ENCODE measurements around the gene SH3BP2. TPM values are rescaled to one million over a fixed set of nuclear protein-coding genes. Genes with fewer than 3 reads are reported as not detected.

The SH3BP2 gene
- total and polyA plus RNA-seq, 9 donors: 5.3 to 46.9 (median 22.7) TPM

DNA sequence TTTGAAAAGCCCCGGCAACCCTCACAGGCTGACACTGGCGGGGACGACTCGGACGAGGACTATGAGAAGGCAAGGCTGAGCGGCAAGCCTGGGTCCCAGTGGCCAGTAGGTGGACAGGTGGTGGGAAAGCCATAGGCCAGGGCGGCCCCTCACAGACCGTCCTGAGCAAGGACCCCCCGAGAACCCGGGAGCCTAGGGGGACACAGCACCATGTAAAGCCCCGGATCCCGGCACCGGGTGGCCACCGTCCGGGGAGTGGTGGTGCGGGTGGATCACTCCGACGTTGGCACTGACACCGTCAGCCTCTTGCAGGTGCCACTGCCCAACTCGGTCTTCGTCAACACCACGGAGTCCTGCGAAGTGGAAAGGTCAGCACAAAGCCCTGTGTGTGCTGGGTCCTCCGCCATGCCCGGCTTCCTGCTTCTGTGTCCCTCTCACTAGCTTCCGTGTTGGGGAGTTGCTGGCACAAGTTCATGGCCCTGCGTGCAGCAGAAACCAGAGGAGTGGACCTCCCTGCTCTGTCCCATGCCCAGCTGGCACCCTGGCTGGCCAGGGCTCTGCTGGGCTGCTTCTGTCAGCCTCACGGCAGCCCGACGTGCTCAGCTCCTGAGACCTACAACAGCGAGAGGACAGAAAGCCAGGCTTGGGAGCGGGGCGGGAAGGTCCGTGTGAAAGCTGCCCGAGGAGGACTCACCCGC is 38.9 kb downstream of the SH3BP2 start:
- peak in 4 of 5 donors; percentile 11 to 31 (median 18) for DNase-seq
- intact Hi-C loops (cut with DNase I): no loop called here

DNA sequence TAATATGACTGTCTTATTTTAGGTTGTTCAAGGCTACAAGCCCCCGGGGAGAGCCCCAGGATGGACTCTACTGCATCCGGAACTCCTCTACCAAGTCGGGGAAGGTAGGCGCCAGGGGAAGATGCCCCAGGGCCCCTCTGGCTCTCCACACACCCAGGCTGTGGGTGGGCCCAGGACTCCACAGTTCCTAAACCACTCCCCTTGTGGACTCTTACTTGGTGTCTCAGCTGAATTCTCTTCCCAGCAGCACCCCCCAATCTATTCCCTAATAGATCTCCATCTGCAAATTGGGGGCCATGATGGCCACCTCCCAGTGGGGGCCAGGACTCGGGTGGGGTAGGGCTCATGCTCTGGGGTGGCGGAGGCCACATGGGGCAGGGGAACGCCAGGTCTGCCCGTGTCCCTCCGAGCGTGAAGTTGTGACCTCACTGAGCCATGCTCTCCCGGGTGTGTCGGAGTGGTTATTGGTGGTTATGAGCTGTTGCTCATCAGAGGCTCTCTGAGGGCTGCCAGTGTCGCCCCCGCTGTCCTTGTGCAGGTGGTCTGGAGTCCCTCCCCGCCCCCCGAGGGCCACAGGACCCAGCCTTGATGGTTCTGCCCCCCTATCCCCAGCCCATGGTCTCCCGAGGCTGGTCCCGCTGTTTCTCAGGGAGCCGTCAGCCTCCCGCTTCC is 39.6 kb downstream of the SH3BP2 start:
- Histone ChIP-seq H3K27me3 (no peaks in the 10 kb centered on the region), H3K27ac (no peak overlapping the region), H3K36me3 (no peaks in the 10 kb centered on the region), H3K4me3 (no peak overlapping the region), H3K4me1 (ENCODE audit: insufficient read depth) (peaks cover 5% of the 10 kb centered on the region), H3K9me3 (no peaks in the 10 kb centered on the region)
- TF ChIP-seq POLR2A (IDR thresholded peaks at IDR 0.05) (no peak), EP300 (IDR thresholded peaks at IDR 0.05) (no peak)
- TF ChIP-seq, protein P1, sequence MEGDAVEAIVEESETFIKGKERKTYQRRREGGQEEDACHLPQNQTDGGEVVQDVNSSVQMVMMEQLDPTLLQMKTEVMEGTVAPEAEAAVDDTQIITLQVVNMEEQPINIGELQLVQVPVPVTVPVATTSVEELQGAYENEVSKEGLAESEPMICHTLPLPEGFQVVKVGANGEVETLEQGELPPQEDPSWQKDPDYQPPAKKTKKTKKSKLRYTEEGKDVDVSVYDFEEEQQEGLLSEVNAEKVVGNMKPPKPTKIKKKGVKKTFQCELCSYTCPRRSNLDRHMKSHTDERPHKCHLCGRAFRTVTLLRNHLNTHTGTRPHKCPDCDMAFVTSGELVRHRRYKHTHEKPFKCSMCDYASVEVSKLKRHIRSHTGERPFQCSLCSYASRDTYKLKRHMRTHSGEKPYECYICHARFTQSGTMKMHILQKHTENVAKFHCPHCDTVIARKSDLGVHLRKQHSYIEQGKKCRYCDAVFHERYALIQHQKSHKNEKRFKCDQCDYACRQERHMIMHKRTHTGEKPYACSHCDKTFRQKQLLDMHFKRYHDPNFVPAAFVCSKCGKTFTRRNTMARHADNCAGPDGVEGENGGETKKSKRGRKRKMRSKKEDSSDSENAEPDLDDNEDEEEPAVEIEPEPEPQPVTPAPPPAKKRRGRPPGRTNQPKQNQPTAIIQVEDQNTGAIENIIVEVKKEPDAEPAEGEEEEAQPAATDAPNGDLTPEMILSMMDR (IDR thresholded peaks at IDR 0.05): no peak
- WGBS, 3 donors: 87 to 91% (median 90%) methylated on average over 20 of the region's 20 CpGs
- DNase-seq: peak in 4 of 5 donors; percentile 6 to 31 (median 14)
- intact Hi-C loops (cut with DNase I): no loop called here

More for the DNA sequence above, 38.9 kb downstream of the SH3BP2 start:
- 83 to 89% (median 86%) methylated on average over 34 to 36 of the region's 36 CpGs for WGBS, 3 donors
- H3K4me1 ChIP-seq (ENCODE audit: insufficient read depth): no peaks in the 10 kb centered on the region
- no peaks in the 10 kb centered on the region for H3K27me3 ChIP-seq
- no peak overlapping the region for H3K4me3 ChIP-seq
- no peak overlapping the region for H3K27ac ChIP-seq
- no peaks in the 10 kb centered on the region for H3K9me3 ChIP-seq
- H3K36me3 ChIP-seq: no peaks in the 10 kb centered on the region
- TF ChIP-seq POLR2A (IDR thresholded peaks at IDR 0.05): no peak
- no peak for TF ChIP-seq EP300 (IDR thresholded peaks at IDR 0.05)
- TF ChIP-seq, protein P1 (IDR thresholded peaks at IDR 0.05): no peak

DNA sequence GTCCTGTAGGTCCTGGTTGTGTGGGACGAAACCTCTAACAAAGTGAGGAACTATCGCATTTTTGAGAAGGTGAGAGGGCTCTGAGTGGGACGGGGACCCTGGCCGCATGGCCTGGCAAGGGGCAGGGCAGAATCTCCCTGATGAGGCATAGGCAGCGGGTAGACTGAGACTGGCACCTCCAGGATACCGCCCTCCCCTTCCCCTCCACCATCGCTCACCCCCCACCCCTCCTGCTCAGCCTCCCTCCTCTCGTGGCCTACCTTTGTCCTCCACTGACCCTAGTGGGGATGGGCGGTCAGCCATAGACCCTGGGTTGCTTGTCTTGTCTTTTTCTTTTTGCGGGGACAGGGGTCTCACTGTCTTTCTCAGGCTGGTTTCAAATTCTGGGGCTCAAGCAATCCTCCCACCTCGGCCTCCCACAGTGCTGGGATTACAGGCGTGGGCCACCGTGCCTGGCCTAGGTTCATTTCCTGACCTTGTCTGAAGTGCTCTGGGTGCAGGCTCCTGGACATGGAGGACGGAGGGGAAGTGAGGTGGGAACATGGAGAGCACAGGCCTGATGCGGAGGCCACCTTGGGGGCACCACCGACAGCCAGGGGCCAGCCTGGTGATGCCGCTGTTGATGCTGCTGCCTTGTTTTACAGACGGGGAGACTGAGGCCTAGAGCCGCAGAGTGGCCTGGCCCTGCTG is 40.2 kb downstream of the SH3BP2 start:
- H3K27ac ChIP-seq: no peak overlapping the region
- intact Hi-C loops (cut with DNase I): no loop called here
- TF ChIP-seq POLR2A (IDR thresholded peaks at IDR 0.05): no peak
- TF ChIP-seq EP300 (IDR thresholded peaks at IDR 0.05): no peak
- no peaks in the 10 kb centered on the region for H3K36me3 ChIP-seq
- H3K4me1 ChIP-seq (ENCODE audit: insufficient read depth): peaks cover 10% of the 10 kb centered on the region
- no peaks in the 10 kb centered on the region for H3K27me3 ChIP-seq
- DNase-seq: peak in 1 of 5 donors; percentile 16
- H3K9me3 ChIP-seq: no peaks in the 10 kb centered on the region
- H3K4me3 ChIP-seq: no peak overlapping the region
- 90 to 92% (median 91%) methylated on average over 19 of the region's 19 CpGs for WGBS, 3 donors

DNA sequence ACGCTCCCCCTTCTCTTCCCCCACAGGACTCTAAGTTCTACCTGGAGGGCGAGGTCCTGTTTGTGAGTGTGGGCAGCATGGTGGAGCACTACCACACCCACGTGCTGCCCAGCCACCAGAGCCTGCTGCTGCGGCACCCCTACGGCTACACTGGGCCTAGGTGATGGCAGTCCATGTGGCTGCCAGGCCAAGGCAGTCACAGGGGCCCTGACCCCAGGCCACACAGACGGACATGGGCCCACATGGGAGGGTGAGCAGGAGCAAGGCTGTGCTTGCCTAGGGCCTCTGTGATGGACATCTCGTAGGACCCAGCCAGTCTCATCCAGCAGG is 40.8 kb downstream of the SH3BP2 start:
- no peaks in the 10 kb centered on the region for H3K27me3 ChIP-seq
- peak in 3 of 5 donors; percentile 7 to 16 (median 11) for DNase-seq
- no peaks in the 10 kb centered on the region for H3K36me3 ChIP-seq
- TF ChIP-seq, protein P1 (IDR thresholded peaks at IDR 0.05): no peak
- TF ChIP-seq EP300 (IDR thresholded peaks at IDR 0.05) (no peak), POLR2A (IDR thresholded peaks at IDR 0.05) (no peak)
- H3K9me3 ChIP-seq: no peaks in the 10 kb centered on the region
- H3K4me3 ChIP-seq: no peak overlapping the region
- H3K4me1 ChIP-seq (ENCODE audit: insufficient read depth): peaks cover 10% of the 10 kb centered on the region
- WGBS, 3 donors: 73 to 90% (median 85%) methylated on average over 4 to 7 of the region's 7 CpGs
- intact Hi-C loops (cut with DNase I): no loop called here
- H3K27ac ChIP-seq: no peak overlapping the region
